ENCODE data around the gene PCBP3. TPM values are rescaled to one million over a fixed set of nuclear protein-coding genes. Genes with fewer than 3 reads are reported as not detected.

Gene PCBP3
- total RNA-seq, 4 donors from 2014 or later = 0.13 to 0.26 TPM; not detected in 2

DNA sequence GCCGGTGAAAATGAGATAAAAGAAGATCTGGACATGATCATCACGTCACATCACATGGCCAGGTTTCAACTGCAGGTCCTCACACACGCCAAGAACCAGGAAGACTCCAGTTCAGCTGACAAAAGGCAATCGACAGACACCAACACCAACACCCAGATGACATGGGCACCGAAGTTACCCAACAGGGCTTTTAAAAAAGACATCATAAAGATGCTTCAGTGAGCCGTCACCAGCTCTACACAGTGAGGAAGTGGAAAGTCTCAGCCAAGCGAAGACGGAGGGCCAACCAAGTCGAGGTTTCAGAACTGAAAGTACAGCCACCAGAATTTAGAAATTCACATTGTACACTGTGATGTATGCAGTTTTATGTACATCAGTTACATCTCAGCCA lies 183.8 kb downstream of the PCBP3 start:
- H3K27ac ChIP-seq = no peak overlapping the region
- H3K4me1 ChIP-seq = no peaks in the 10 kb centered on the region
- ATAC-seq (no peak), DNase-seq (no peak)
- peaks cover 0 to 3% (median 3%) of the 10 kb centered on the region in 3 donors for H3K27me3 ChIP-seq
- H3K36me3 ChIP-seq = no peaks in the 10 kb centered on the region
- TF ChIP-seq, protein P1, sequence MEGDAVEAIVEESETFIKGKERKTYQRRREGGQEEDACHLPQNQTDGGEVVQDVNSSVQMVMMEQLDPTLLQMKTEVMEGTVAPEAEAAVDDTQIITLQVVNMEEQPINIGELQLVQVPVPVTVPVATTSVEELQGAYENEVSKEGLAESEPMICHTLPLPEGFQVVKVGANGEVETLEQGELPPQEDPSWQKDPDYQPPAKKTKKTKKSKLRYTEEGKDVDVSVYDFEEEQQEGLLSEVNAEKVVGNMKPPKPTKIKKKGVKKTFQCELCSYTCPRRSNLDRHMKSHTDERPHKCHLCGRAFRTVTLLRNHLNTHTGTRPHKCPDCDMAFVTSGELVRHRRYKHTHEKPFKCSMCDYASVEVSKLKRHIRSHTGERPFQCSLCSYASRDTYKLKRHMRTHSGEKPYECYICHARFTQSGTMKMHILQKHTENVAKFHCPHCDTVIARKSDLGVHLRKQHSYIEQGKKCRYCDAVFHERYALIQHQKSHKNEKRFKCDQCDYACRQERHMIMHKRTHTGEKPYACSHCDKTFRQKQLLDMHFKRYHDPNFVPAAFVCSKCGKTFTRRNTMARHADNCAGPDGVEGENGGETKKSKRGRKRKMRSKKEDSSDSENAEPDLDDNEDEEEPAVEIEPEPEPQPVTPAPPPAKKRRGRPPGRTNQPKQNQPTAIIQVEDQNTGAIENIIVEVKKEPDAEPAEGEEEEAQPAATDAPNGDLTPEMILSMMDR (IDR thresholded peaks at IDR 0.05 in 4 of 5, conservative IDR thresholded peaks at IDR 0.05 in 1 of 5) = no peak
- TF ChIP-seq POLR2A (IDR thresholded peaks at IDR 0.05) = no peak
- H3K4me3 ChIP-seq = no peak overlapping the region
- intact Hi-C loops (cut with DNase I; ENCODE audit: low total_unique reads) = no loop called here
- no peaks in the 10 kb centered on the region for H3K9me3 ChIP-seq
- in situ Hi-C loops (cut with MboI; ENCODE audit: low sequenced_read_pairs in 4 of 4) = no loop called here

DNA sequence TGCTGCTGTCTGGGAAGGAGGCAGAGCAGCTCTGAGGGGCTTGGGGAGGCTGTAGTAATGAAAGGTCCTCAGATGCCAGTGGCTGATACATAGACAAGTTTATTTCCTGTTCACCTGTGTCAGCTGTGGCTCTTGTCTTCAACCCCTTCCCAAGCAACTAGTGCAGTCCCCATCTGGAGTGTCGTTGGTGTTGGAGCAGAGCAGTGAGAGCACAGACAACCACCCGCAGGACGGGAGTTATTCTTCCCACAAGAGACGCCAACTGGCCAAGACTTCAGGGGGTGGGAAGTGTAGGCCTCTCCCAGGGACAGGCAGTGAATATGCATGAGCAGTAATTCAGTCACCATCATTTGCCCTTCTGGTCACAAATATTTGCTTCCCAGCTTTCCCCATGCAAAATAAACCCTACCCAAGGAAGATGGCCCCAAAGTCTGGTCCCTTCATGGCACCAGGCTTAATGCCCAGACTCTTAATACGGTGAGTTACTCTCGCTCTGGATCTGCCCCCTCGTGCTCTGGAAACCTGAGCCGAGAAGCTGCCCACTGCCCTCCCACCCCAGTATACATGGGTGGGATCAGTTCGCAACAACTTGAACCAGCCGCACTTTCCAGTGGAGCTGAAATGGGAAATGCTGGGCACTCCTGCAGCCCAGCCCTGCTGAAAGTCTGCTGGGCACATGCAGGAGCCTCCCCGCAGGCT lies 184.5 kb downstream of the PCBP3 start:
- H3K27ac ChIP-seq = no peak overlapping the region
- no peak for TF ChIP-seq POLR2A (IDR thresholded peaks at IDR 0.05)
- TF ChIP-seq, protein P1 (IDR thresholded peaks at IDR 0.05 in 4 of 5, conservative IDR thresholded peaks at IDR 0.05 in 1 of 5) = no peak
- no peak for ATAC-seq
- DNase-seq = no peak
- intact Hi-C loops (cut with DNase I; ENCODE audit: low total_unique reads) (no loop called here), in situ Hi-C loops (cut with MboI; ENCODE audit: low sequenced_read_pairs in 4 of 4) (no loop called here)
- H3K9me3 ChIP-seq = no peaks in the 10 kb centered on the region
- peaks cover 0 to 3% (median 3%) of the 10 kb centered on the region in 3 donors for H3K27me3 ChIP-seq
- no peaks in the 10 kb centered on the region for H3K36me3 ChIP-seq
- H3K4me1 ChIP-seq = no peaks in the 10 kb centered on the region
- no peak overlapping the region for H3K4me3 ChIP-seq

DNA sequence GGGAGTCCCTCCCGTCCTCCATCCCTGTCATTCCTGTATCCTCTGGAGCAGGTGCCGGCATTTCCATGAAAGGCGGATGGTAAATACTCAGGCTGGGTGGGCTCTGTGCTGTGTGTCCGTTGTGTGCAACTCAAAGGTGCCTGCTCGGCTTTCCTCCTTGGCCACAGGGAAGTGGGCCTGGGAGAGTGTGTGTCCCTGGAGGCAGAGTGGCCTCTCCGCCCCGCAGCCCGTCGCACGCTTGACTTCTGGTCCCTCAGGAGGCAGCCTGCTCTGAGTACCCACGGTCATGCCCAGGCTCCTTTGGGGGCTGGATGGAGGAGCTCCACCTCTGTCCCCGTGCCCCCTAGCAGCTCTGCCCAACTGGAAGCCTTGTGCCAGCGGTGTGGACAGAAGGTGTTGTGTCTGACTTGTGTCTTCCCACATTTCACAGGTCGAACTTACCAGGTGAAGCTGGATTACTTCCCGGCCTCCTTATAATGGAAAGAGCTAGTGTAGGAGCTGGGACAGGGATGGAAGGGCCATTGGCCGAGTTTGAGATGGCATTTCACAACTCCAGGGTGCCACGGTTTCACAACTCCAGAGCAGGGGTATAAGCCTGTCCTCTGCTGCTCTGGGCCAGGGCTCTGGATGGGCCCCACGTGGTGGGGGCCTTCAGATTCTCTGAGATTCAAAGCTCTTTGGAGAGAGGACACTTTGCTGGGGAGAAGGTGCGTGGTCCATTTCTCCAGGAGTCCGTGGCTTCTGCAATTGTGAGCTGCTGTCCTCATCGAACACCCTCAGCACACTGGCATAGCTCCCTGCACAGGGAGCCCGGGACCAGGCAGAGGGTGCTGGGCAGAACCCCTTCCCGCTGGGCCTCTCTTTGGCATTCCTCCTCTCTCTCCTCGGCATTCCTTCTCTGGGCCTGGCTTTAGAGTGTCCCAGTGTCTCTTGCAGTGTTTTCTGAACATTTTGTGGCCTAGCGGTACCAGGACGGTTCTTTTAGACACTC lies 185.3 kb downstream of the PCBP3 start:
- Histone ChIP-seq H3K27ac (no peak overlapping the region), H3K4me3 (no peak overlapping the region), H3K36me3 (no peaks in the 10 kb centered on the region), H3K4me1 (no peaks in the 10 kb centered on the region), H3K27me3 (peaks cover 0 to 3% (median 3%) of the 10 kb centered on the region in 3 donors), H3K9me3 (no peaks in the 10 kb centered on the region)
- in situ Hi-C loops (cut with MboI; ENCODE audit: low sequenced_read_pairs in 4 of 4) = no loop called here
- intact Hi-C loops (cut with DNase I; ENCODE audit: low total_unique reads) = no loop called here
- ATAC-seq = no peak
- TF ChIP-seq POLR2A (IDR thresholded peaks at IDR 0.05) = no peak
- TF ChIP-seq, protein P1 (IDR thresholded peaks at IDR 0.05 in 4 of 5, conservative IDR thresholded peaks at IDR 0.05 in 1 of 5) = no peak
- DNase-seq = no peak

DNA sequence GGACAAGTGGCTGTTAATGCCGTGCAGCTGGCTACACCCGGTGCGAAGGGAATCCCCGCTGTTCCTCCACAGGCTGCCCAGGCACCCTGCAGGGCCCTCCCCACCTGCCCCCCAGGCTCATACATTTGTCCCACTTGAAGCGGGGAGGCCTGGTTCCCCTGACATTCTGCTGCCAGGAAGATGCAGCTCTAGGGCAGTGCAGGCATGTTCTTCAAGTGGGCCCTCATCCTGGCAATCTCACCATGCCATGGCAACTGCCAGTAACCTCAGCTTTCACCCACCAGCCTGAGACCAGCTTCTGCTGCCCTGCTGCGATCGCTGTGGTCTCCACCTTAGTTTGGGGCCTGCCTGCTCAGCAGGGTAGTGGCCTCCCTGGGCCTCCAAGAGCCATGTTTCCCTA lies 186.1 kb downstream of the PCBP3 start:
- Histone ChIP-seq H3K36me3 (no peaks in the 10 kb centered on the region), H3K4me1 (no peaks in the 10 kb centered on the region), H3K9me3 (no peaks in the 10 kb centered on the region), H3K4me3 (no peak overlapping the region), H3K27ac (no peak overlapping the region), H3K27me3 (peaks cover 0 to 3% (median 0%) of the 10 kb centered on the region in 3 donors)
- in situ Hi-C loops (cut with MboI; ENCODE audit: low sequenced_read_pairs in 4 of 4) = no loop called here
- intact Hi-C loops (cut with DNase I; ENCODE audit: low total_unique reads) = no loop called here
- TF ChIP-seq POLR2A (IDR thresholded peaks at IDR 0.05) = no peak
- TF ChIP-seq, protein P1 (IDR thresholded peaks at IDR 0.05 in 4 of 5, conservative IDR thresholded peaks at IDR 0.05 in 1 of 5) = no peak
- no peak for DNase-seq
- no peak for ATAC-seq

All from gastrocnemius medialis (tissue), 4 donors.